Stimulated activated CD8-positive, alpha-beta memory T cell treated with anti-CD3 and anti-CD28 coated beads, Interleukin-15, amount 100 ng/mL, for 48 hours (primary cell): ENCODE data around the gene FHDC1.

ENCODE experiments used
- DNase-seq, 2 donors: peaks; one replicate each; pipeline ENCODE4 v3.0.0-alpha.2; 2020; ENCODE audit warnings: low read depth in 2 of 2

FHDC1 gene

GRCh38 chr4:152957437-152958171 is 21.5 kb downstream of the FHDC1 start:
- DNase-seq = no peak

- no peak for DNase-seq
Observed at GRCh38 chr4:152959080-152959479, 23.0 kb downstream of the FHDC1 start.

GRCh38 chr4:152960082-152960481 is 24.0 kb downstream of the FHDC1 start:
- DNase-seq = no peak

- DNase-seq = no peak
Observed at GRCh38 chr4:152961014-152961772, 25.1 kb downstream of the FHDC1 start.

- DNase-seq = no peak
Observed at GRCh38 chr4:152961773-152962115, 25.6 kb downstream of the FHDC1 start.

GRCh38 chr4:152962150-152962549 is 26.0 kb downstream of the FHDC1 start:
- no peak for DNase-seq

GRCh38 chr4:152964335-152964734 is 28.2 kb downstream of the FHDC1 start:
- DNase-seq = no peak

- DNase-seq = no peak
Observed at GRCh38 chr4:152965611-152966010, 29.5 kb downstream of the FHDC1 start.

- DNase-seq = no peak
Observed at GRCh38 chr4:152967907-152968306, 31.8 kb downstream of the FHDC1 start.

GRCh38 chr4:152968806-152969394 is 32.8 kb downstream of the FHDC1 start:
- no peak for DNase-seq

GRCh38 chr4:152970102-152970820 is 34.1 kb downstream of the FHDC1 start:
- no peak for DNase-seq

- no peak for DNase-seq
Observed at GRCh38 chr4:152971053-152971452, 34.9 kb downstream of the FHDC1 start.

- no peak for DNase-seq
Observed at GRCh38 chr4:152972821-152973628, 36.9 kb downstream of the FHDC1 start.

- no peak for DNase-seq
Observed at GRCh38 chr4:152973629-152974467, 37.7 kb downstream of the FHDC1 start.

GRCh38 chr4:152974468-152975379 is 38.6 kb downstream of the FHDC1 start:
- DNase-seq = no peak

- no peak for DNase-seq
Observed at GRCh38 chr4:152975380-152976211, 39.5 kb downstream of the FHDC1 start.

- DNase-seq = no peak
Observed at GRCh38 chr4:152976212-152976761, 40.2 kb downstream of the FHDC1 start.

GRCh38 chr4:152979731-152980330 is 43.7 kb downstream of the FHDC1 start:
- no peak for DNase-seq
